HG03108 (cell line): Measurements from ENCODE around the gene ATF7.
A peak's percentile ranks its signal among the peaks of the same experiment; 100 is the strongest.

ENCODE experiments used
- ATAC-seq: cut with Tn5 transposase; IDR thresholded peaks from one replicate; pipeline ENCODE4 v1.9.1; 2021; ENCODE audit warnings: moderate library complexity; ENCODE audit not compliant: unreplicated experiment

The ATF7 gene

GRCh38 chr12:53504004-53504920 lies 121.9 kb downstream of the ATF7 start:
- ATAC-seq: no peak

- ATAC-seq: no peak
Observed at GRCh38 chr12:53502983-53503728, 123.0 kb downstream of the ATF7 start.

DNA sequence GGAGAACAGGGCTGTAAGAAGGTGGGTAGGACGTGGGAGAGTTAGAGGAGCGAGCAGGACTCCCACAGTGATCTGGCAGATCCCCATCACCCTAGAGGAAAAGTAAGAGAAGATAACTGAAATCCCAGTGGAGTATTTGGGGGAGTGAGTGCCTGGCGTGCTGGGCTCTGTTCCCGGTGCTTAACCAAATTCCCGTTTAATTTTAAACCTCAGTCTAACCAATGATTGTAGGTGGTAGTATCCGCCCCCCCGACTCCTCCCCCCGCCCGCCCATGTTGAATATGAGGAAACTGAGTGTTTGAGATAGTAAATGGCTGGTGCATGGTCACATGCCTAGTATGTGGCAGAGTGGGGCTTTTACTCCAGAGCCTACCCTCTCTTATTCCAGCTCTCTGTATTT lies 123.9 kb downstream of the ATF7 start:
- no peak for ATAC-seq

DNA sequence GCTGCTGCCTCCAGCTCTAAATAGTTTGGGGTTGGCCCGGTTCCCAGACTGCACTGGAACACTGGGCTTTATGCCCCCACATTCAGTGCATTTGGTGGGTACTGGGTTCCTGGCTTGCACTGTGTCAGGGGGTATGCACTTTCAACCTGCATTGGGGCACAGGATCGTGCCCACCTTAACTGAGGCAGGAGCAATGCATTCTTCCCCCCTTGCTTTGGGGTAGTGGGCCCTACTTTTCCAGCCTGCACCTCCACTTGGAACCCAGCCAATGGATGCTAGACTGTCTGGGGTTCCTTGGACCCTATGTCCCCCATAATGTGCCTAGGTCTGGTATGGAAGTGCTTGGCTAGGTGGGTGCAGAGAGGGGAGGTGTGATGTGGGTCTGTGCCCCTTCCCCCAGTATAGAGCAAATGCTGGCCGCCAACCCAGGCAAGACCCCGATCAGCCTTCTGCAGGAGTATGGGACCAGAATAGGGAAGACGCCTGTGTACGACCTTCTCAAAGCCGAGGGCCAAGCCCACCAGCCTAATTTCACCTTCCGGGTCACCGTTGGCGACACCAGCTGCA lies 124.5 kb downstream of the ATF7 start:
- no peak for ATAC-seq

GRCh38 chr12:53500776-53501614 lies 125.2 kb downstream of the ATF7 start, which contains the start of gene TARBP2:
Gene TARBP2 (plus strand): TSS chr12:53501283. CDS start chr12:53501409, 126 bp downstream.
- peak; percentile 70 for ATAC-seq

DNA sequence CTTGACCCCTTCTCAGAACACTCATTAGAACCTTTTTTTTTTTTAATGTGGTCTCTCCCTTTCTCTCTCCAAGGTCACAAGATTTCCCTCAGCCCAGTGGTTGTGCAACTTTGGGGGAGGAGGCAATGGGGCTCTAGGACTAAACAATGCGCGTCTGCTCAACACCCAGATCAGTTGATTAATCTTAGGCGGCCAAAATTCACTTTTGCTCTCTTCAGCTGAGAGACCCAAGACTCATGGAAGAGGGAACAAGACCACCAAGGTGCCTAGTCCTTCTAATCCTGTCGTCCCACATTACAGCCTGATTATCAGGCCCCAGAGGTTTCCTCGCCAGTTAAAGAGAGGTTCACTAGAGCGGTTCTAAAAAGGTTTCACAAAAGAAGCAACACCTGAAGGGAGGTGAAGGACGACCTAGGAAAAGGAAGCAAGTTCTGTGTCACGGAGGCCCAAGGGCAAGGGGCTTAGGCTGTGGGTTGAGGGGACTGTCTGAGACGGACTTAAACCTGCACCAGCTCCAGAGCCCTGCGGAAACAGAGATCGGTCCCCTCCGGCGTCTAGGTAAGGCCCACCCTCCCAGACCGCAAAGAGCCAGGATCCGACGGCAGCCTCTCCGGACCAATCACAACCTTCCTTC lies 125.9 kb downstream of the ATF7 start:
- no peak for ATAC-seq

GRCh38 chr12:53499266-53500141 lies 126.7 kb downstream of the ATF7 start, which contains the start of gene MAP3K12:
Gene MAP3K12 (minus strand): TSS chr12:53499458. CDS start chr12:53487391, 12,067 bp downstream.
- ATAC-seq: no peak

DNA sequence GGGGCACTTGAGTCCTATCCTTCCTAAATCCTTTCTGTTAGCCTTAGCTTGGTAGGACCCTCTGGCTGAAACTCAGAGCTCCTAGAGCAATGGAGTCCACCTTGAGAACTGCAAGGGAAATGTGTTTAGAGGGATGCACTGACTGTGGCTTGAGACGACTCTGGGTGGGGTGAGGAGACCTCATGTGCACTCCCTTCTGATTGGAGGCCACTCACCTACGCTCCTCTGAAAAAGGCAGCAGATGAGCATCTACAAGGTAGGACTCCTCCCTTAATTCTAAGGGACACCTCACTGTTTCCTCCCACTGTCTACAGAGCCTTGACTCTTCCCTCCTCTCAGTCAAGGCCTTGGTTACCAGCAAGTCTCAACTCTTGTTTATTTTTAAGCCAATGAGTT lies 127.9 kb downstream of the ATF7 start:
- no peak for ATAC-seq

DNA sequence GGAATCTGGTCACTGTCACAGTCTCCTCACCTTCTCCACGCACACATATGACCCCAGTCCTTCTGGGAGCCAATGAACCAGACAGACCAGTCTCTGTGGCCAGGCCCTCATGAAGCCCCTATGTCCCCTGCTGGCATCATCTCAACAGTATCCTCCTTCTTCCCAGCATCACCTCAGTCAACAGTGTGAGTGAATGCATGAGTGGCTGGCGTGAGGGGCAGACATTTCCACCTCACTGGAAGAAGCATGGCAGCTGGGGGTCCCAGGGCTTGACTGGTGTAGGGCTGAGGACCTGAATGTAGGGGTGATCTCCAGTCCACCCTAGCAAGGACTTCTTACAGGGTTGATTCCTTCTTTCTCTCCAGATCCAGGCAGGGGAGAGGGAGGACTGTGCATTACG lies 128.7 kb downstream of the ATF7 start:
- ATAC-seq: no peak

DNA sequence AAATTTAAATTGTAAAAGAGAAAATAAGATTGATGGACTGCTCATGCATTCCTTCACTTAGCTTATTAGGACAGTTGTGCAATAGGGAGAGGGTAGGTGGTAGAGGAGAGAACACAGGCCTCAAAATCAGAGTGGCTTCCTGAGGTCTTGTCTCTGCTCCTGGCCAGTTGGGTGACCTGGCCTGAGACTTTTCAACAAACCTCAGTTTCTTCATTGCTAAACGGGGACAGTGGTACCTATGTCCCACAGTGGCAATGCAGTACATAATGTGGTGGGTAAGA lies 129.5 kb downstream of the ATF7 start:
- no peak for ATAC-seq

DNA sequence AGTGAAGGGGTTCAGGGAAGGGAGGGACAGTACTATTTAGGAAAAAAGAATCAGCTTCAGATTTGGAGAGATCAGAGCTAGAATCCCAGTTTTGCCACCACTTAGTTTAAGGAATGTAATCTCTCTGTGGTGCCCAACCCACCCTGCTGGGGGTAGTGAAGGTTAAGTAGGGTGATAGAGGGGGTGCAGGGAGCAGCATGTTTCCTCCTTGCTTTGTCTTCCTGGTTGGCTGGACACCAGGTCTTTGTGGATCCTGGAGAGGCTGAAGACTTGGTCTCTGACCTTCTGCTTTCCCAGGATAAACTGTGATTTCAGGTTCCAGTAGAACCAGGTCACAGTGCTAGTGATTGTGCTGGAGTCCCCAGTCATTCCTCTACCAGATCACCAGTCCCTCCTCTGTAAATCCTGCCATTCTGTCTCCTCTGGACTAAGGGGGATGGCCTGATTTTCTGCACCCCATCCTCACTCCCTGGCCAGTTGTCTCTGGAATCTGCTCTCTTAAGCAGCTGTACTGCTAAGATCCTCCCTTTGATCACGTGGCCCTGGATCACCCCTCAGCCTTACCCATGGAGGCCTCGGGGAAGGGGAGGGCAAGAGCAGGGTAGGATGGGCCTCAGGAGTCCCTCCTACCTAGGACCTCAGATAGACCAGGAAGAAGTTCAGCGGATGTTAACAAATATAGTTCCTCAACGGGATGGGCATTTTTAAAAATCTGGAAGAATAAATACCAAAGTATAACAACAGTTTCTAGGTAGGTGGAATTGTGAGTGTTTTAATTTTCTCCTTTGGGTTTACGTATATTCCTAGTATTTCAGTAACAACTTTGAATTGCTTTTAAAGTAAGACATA lies 130.1 kb downstream of the ATF7 start:
- no peak for ATAC-seq

- no peak for ATAC-seq
Observed at GRCh38 chr12:53493610-53494391, 132.4 kb downstream of the ATF7 start.

DNA sequence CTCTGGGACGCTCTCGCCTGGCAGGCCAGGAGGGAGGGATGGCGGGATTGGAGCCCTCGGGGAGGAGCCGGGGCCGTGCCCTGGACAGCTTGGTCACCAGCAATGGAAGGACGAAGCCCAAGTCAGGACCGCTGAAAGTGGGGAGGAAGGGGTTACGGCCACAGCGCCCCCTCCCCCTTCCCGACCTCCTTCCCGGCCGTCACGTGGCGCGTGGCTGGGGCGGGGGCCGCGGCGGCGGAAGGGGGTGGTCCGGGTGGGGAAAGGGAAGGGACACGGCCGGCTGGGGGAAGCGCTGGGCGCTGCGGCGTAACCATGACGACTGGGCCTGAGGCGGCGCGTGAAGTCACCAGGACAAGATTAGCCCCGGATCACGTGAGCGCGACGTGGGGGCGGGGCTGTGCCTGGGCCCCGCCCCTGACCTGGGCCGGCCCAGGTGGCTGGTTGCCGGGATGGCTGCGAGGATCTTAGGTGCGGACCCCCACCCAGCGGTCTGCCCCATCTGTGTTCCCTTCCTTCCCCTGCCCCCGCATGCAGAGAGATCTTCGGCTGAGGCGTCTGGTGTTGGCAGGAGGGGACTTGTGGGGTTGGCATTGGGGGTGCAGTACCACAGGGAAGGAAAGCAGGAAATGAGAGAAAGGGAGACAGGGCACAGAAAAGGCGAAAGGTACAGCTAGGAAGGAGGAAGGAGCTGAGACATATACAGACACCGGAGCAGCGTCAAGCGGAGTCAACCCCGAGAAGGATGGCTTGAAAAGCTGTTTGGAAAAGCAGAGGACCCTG lies 133.2 kb downstream of the ATF7 start:
- ATAC-seq: peak; percentile 91

GRCh38 chr12:53492188-53492587 lies 134.0 kb downstream of the ATF7 start:
- ATAC-seq: no peak

- ATAC-seq: no peak
Observed at GRCh38 chr12:53489242-53489864, 136.8 kb downstream of the ATF7 start.

- ATAC-seq: no peak
Observed at GRCh38 chr12:53486736-53487487, 139.3 kb downstream of the ATF7 start.
